Stimulated activated naive CD8-positive, alpha-beta T cell treated with anti-CD3 and anti-CD28 coated beads, Interleukin-15, Interleukin-2, amounts not matched to agents 100 ng/mL and 50 ng/mL, for 24 hours (primary cell): ENCODE measurements around the gene LAMTOR5.
"Not testable (repeated sequence)": the region's sequence is repeated elsewhere in the genome, so short reads cannot be mapped to it uniquely, and the experiment has no call there.

Experiments used
- H3K27ac Mint-ChIP-seq: one replicate; pipeline ENCODE4 v1.8.0; 2021; ENCODE audit warnings: mild to moderate bottlenecking, mixed read lengths
- H3K27me3 Mint-ChIP-seq: one replicate; pipeline ENCODE4 v1.8.0; 2021; ENCODE audit warnings: mixed read lengths
- H3K36me3 Mint-ChIP-seq: one replicate; pipeline ENCODE4 v1.8.0; 2021; ENCODE audit warnings: low read depth, mixed read lengths
- H3K4me1 Mint-ChIP-seq: one replicate; pipeline ENCODE4 v1.8.0; 2021; ENCODE audit warnings: low read depth, mixed read lengths
- H3K4me3 Mint-ChIP-seq: one replicate; pipeline ENCODE4 v1.8.0; 2021; ENCODE audit warnings: mild to moderate bottlenecking, mixed read lengths
- H3K9me3 Mint-ChIP-seq: one replicate; pipeline ENCODE4 v1.8.0; 2021; ENCODE audit warnings: mixed read lengths

LAMTOR5 gene

GRCh38 chr1:110413045-110413444 lies 5.6 kb upstream of the LAMTOR5 start:
- not testable (repeated sequence) for H3K9me3 Mint-ChIP-seq, H3K27ac Mint-ChIP-seq, H3K4me3 Mint-ChIP-seq, H3K27me3 Mint-ChIP-seq, H3K36me3 Mint-ChIP-seq
- peaks cover 11% of the 10 kb centered on the region for H3K4me1 Mint-ChIP-seq

DNA sequence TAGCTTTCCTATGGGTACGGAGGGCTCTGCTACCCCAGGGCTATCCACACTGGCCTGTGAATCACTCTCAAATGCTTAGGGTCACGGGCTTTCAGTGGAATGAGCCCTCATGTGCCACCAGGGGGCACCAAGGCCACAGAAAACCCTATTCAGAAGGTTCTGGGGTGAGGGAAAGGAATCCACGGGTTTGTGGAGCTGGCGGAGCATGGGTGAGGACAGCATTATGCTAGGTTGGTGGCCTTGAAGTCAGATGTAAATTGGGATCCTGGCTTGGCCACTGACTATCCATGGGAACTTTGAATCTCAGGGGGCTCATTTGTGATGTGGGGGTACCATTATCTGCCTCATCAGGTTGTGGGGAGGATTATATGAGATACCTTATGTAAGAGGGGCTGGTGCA lies 5.1 kb upstream of the LAMTOR5 start:
- no peak overlapping the region for H3K27ac Mint-ChIP-seq
- no peak overlapping the region for H3K4me3 Mint-ChIP-seq
- H3K36me3 Mint-ChIP-seq: peaks cover under 1% of the 10 kb centered on the region
- H3K4me1 Mint-ChIP-seq: peaks cover 16% of the 10 kb centered on the region
- no peaks in the 10 kb centered on the region for H3K27me3 Mint-ChIP-seq
- H3K9me3 Mint-ChIP-seq: no peaks in the 10 kb centered on the region

DNA sequence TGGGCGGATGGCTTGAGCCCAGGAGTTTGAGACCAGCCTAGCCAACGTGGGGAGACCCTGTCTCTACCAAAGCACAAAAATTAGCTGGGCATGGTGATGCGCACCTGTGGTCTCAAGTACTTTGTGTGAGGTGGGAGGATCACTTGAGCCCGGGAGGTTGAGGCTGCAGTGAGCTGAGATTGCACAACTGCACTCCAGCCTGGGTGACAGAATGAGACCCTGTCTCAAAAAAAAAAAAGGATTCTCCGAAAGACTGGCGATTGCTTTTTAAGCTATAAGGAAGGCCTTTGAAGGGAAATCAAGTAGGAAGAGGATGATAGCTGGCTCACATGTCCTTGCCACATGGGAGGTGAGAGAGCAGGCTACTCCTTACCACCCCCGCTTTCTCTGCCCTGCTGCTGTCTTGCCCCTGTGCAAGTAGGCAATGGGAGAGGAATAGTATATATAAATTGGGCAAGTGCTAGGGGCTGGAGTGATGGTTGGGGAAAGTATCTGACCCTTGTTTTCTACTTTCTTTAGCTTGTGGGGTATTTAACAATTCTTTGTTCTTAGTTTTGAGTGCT lies 3.8 kb upstream of the LAMTOR5 start:
- Mint-ChIP-seq H3K4me1 (peaks cover 20% of the 10 kb centered on the region), H3K27me3 (no peaks in the 10 kb centered on the region), H3K27ac (no peak overlapping the region), H3K36me3 (peaks cover 5% of the 10 kb centered on the region), H3K4me3 (no peak overlapping the region), H3K9me3 (no peaks in the 10 kb centered on the region)

DNA sequence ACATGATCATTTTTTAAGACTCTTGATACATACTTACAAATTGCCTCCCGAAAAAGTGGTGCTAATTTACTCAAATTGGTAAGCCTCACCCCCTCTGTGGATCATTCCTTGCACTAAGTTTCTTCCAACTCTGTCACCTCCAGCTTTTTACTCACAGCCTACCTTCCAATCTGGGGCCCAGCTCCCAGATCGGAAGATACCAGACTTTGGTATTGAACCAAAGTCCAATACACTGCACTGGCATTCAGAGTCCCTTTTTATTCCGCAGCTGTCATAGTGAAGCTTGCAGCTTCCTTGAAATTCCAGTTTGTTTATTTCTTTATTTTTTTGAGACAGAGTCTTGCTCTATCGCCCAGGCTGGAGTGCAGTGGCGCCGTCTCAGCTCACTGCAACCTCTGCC lies 1.8 kb upstream of the LAMTOR5 start:
- H3K27ac Mint-ChIP-seq: no peak overlapping the region
- no peaks in the 10 kb centered on the region for H3K27me3 Mint-ChIP-seq
- H3K4me1 Mint-ChIP-seq: peaks cover 23% of the 10 kb centered on the region
- H3K4me3 Mint-ChIP-seq: peak overlapping the region; percentile 36
- no peaks in the 10 kb centered on the region for H3K9me3 Mint-ChIP-seq
- H3K36me3 Mint-ChIP-seq: peaks cover 11% of the 10 kb centered on the region

DNA sequence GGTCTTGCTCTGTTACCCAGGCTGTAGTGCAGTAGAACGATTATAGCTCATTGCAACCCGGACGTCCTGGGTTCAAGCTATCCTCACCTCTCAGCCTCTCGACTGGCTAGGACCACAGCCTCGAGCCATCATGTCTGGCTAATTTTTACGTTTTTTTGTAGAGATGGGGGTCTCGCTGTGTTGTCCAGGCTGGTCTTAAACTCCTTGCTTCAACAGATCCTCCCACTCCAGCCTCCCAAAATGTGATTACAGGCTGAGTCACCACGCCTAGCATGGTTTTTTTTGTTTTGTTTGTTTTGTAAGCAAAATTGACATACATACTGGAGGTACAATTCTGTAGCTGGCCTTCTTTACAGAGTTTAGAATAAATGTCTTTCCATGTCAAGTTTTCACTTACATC lies 994 bp upstream of the LAMTOR5 start:
- Mint-ChIP-seq H3K4me3 (peak overlapping the region; percentile 90), H3K9me3 (no peaks in the 10 kb centered on the region), H3K27me3 (no peaks in the 10 kb centered on the region), H3K36me3 (peaks cover 19% of the 10 kb centered on the region), H3K4me1 (peaks cover 23% of the 10 kb centered on the region), H3K27ac (peak overlapping the region; percentile 95)

DNA sequence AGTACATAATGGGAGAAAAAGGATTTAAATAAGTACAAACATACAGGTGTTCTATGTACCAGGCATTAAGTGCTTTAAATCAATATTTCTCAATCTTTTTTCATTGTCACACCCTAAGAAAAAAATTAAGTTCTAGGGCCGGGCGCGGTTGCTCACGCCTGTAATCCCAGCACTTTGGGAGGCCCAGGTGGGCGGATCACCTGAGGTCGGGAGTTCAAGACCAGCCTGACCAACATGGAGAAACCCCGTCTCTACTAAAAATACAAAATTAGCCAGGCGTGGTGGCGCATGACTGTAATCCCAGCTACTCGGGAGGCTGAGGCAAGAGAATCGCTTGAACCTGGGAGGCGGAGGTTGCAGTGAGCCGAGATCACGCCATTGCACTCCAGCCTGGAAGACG lies 1.1 kb downstream of the LAMTOR5 start:
- peaks cover 23% of the 10 kb centered on the region for H3K4me1 Mint-ChIP-seq
- peak overlapping the region; percentile 90 for H3K4me3 Mint-ChIP-seq
- H3K36me3 Mint-ChIP-seq: peaks cover 20% of the 10 kb centered on the region
- not testable (repeated sequence) for H3K27me3 Mint-ChIP-seq, H3K9me3 Mint-ChIP-seq
- H3K27ac Mint-ChIP-seq: peak overlapping the region; percentile 95

DNA sequence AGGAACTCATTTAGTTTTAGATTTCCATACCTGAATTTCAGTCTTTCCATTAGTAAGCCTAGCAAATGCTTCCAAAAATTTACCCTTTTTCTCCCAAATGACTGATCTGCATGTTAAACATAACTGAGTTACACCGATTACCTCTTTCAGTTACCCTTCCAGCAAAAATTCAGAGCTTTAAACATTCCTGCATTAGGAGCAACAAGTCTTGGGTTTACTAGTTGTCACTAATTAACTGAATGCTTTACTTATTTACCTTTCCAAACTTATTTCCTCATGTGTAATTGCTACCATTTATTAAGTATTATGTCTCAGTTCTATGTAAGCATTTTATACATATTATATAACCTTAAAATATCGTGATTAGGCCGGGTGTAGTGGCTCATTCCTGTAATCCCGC lies 3.1 kb downstream of the LAMTOR5 start:
- H3K27me3 Mint-ChIP-seq: no peaks in the 10 kb centered on the region
- H3K36me3 Mint-ChIP-seq: peaks cover 32% of the 10 kb centered on the region
- no peak overlapping the region for H3K27ac Mint-ChIP-seq
- no peak overlapping the region for H3K4me3 Mint-ChIP-seq
- H3K9me3 Mint-ChIP-seq: no peaks in the 10 kb centered on the region
- H3K4me1 Mint-ChIP-seq: peaks cover 23% of the 10 kb centered on the region

- Mint-ChIP-seq H3K4me1 (peaks cover 17% of the 10 kb centered on the region), H3K27me3 (no peaks in the 10 kb centered on the region), H3K4me3 (no peak overlapping the region), H3K36me3 (peaks cover 32% of the 10 kb centered on the region), H3K9me3 (no peaks in the 10 kb centered on the region), H3K27ac (no peak overlapping the region)
Measured at GRCh38 chr1:110403805-110404204, 3.7 kb downstream of the LAMTOR5 start.

DNA sequence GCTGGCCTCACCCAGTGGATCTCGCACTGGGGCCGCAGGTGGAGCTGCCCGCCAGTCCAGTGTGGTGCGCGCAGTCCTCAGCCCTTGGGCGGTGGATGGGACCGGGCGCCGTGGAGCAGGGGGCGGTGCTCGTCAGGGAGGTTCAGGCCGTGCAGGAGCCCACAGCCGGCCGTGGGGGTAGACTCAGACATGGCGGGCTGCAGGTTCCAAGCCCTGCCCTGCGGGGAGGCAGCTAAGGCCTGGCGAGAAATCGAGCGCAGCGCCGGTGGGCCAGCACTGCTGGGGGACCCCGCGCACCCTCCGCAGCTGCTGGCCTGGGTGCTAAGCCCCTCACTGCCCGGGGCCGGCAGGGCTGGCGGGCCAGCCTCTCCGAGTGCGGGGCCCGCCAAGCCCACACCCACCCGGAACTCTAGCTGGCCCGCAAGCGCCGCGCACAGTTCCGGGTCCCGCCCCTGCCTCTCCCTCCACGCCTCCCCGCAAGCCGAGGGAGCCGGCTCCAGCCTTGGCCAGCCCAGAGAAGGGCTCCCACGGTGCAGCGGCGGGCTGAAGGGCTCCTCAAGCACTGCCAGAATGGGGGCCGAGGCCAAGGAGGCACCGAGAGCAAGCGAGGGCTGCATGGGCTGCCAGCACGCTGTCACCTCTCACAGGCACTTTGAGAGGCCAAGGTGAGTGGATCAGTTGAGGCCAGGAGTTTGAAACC lies 11.1 kb downstream of the LAMTOR5 start:
- H3K27me3 Mint-ChIP-seq, H3K4me3 Mint-ChIP-seq, H3K4me1 Mint-ChIP-seq, H3K9me3 Mint-ChIP-seq, H3K27ac Mint-ChIP-seq: not testable (repeated sequence)
- H3K36me3 Mint-ChIP-seq: peaks cover 36% of the 10 kb centered on the region

DNA sequence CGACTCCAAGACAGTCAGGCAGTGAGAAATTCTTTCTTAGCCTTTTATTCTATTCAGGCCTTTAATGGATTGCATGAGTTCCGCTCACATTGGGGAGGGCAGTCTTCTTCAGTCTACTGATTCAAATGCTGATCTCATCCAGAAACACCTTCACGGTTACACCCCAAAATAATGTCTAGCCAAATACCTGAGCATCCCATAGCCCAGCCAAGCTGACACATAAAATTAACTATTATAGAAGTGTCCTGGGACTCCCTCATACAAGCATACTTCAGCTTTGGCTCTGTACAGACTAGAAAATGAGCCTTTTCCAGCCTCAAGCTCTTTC lies 13.0 kb downstream of the LAMTOR5 start:
- Mint-ChIP-seq H3K36me3 (peaks cover 24% of the 10 kb centered on the region), H3K4me3 (no peak overlapping the region), H3K27ac (no peak overlapping the region), H3K9me3 (no peaks in the 10 kb centered on the region), H3K4me1 (no peaks in the 10 kb centered on the region), H3K27me3 (no peaks in the 10 kb centered on the region)

GRCh38 chr1:110393691-110394492 lies 13.6 kb downstream of the LAMTOR5 start:
- Mint-ChIP-seq H3K4me3 (no peak overlapping the region), H3K36me3 (peaks cover 24% of the 10 kb centered on the region), H3K4me1 (no peaks in the 10 kb centered on the region), H3K27me3 (no peaks in the 10 kb centered on the region), H3K9me3 (no peaks in the 10 kb centered on the region), H3K27ac (no peak overlapping the region)

DNA sequence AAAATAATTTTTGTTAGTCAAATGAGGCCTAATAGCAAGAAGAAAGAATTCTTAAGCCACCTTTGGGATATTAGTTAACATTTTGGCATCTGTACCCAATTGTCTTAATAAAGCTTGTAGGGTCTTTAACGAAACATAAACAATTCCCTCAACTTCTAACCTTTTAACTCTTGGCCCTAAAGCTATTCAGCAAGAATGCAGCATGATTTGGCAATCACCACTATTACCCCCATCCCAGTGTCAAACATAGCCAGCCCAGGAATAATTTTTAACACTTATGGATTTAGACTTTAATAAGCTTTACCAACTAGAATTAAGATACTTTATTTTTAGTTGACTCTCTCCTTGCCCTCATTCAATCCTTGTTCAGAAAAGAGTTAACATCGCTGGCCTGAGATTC lies 14.2 kb downstream of the LAMTOR5 start:
- H3K4me3 Mint-ChIP-seq: no peak overlapping the region
- H3K27me3 Mint-ChIP-seq: no peaks in the 10 kb centered on the region
- no peak overlapping the region for H3K27ac Mint-ChIP-seq
- H3K36me3 Mint-ChIP-seq: peaks cover 22% of the 10 kb centered on the region
- no peaks in the 10 kb centered on the region for H3K9me3 Mint-ChIP-seq
- H3K4me1 Mint-ChIP-seq: no peaks in the 10 kb centered on the region

GRCh38 chr1:110390692-110391245 lies 16.7 kb downstream of the LAMTOR5 start, which contains the start of gene SLC16A4:
Gene SLC16A4 (minus strand): TSS chr1:110391026. CDS start chr1:110389323, 1,703 bp downstream.
- Mint-ChIP-seq H3K4me1 (peaks cover 6% of the 10 kb centered on the region), H3K36me3 (peaks cover 14% of the 10 kb centered on the region), H3K9me3 (no peaks in the 10 kb centered on the region), H3K27me3 (no peaks in the 10 kb centered on the region), H3K27ac (no peak within 1 kb of the TSS), H3K4me3 (no peak within 1 kb of the TSS)

- peaks cover 9% of the 10 kb centered on the region for H3K4me1 Mint-ChIP-seq
- peaks cover 8% of the 10 kb centered on the region for H3K36me3 Mint-ChIP-seq
- no peak overlapping the region for H3K4me3 Mint-ChIP-seq
- no peaks in the 10 kb centered on the region for H3K27me3 Mint-ChIP-seq
- H3K27ac Mint-ChIP-seq: no peak overlapping the region
- H3K9me3 Mint-ChIP-seq: no peaks in the 10 kb centered on the region
Measured at GRCh38 chr1:110390096-110390495, 17.4 kb downstream of the LAMTOR5 start.

DNA sequence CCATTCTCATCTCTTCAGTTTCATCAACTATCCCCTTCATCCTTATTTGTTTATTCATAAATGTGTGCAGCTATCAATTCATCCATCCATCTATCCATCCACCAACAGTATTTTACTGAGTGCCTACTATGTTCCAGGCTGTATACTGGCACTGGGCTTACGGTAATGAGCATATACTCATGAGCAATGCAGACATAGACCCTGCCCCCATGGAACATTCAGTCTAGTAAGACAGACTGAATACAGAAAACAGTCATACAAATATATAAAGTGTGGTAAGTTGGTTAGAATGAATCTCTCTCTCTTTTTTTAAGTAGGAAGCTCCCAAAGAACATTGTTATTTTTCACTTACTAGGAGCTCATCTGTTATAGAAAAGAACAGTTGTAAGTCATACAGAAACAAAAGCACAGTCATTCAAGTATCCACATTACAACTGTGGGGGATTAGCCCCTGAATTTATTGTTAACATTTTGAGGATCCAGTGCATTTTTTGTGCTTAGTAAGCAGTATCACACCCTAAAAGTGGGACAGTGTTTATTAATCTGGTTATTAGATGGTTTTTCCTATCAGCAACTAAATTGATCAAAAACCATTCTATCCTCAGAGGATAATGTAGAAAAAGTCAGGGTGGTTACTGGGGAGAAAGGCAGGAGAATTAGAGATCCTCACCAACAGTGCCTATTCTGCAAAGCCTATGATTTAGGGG lies 20.3 kb downstream of the LAMTOR5 start:
- Mint-ChIP-seq H3K9me3 (no peaks in the 10 kb centered on the region), H3K27me3 (no peaks in the 10 kb centered on the region), H3K4me3 (no peak overlapping the region), H3K4me1 (peaks cover 26% of the 10 kb centered on the region), H3K27ac (no peak overlapping the region), H3K36me3 (peaks cover 4% of the 10 kb centered on the region)
